ENCODE data around the gene NHLRC4. TPM values are rescaled to one million over a fixed set of nuclear protein-coding genes. Genes with fewer than 3 reads are reported as not detected.

The NHLRC4 gene
- total RNA-seq, 1 donor from 2014 or later = 2.7 TPM

- ATAC-seq (peak; percentile 35 to 50), DNase-seq (peak; percentile 72)
- H3K27me3 ChIP-seq (ENCODE audit: low read depth) = no peaks in the 10 kb centered on the region
- H3K27ac ChIP-seq = peak overlapping the region; percentile 89
- peaks cover 20% of the 10 kb centered on the region for H3K4me1 ChIP-seq
- TF ChIP-seq, protein P1, sequence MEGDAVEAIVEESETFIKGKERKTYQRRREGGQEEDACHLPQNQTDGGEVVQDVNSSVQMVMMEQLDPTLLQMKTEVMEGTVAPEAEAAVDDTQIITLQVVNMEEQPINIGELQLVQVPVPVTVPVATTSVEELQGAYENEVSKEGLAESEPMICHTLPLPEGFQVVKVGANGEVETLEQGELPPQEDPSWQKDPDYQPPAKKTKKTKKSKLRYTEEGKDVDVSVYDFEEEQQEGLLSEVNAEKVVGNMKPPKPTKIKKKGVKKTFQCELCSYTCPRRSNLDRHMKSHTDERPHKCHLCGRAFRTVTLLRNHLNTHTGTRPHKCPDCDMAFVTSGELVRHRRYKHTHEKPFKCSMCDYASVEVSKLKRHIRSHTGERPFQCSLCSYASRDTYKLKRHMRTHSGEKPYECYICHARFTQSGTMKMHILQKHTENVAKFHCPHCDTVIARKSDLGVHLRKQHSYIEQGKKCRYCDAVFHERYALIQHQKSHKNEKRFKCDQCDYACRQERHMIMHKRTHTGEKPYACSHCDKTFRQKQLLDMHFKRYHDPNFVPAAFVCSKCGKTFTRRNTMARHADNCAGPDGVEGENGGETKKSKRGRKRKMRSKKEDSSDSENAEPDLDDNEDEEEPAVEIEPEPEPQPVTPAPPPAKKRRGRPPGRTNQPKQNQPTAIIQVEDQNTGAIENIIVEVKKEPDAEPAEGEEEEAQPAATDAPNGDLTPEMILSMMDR (IDR thresholded peaks at IDR 0.05) = no peak
- no peaks in the 10 kb centered on the region for H3K9me3 ChIP-seq
- no peaks in the 10 kb centered on the region for H3K36me3 ChIP-seq
- peak overlapping the region; percentile 35 for H3K4me3 ChIP-seq
- intact Hi-C loops (cut with DNase I) = no loop called here
Observed at GRCh38 chr16:617855-618254, 51.0 kb downstream of the NHLRC4 start.

Small RNAs within 50 kb of the gene (microRNA-seq; reads per million reads assigned to microRNA genes)
- 1.5 reads per million for gene MIR3176 (ENCODE audit: borderline number of aligned reads)
- gene MIR5587 (ENCODE audit: borderline number of aligned reads) = not detected

Other genes with a start within 250 kb of the NHLRC4 start
- gene AXIN1, start 214.3 kb upstream of the NHLRC4 start, total RNA-seq = 22.4 TPM
- gene MRPL28, start 196.5 kb upstream of the NHLRC4 start, total RNA-seq = 43.4 TPM
- 55.8 TPM for gene PGAP6, start 185.0 kb upstream of the NHLRC4 start, total RNA-seq
- gene NME4, start 169.8 kb upstream of the NHLRC4 start, total RNA-seq = 42.3 TPM
- gene DECR2, start 165.1 kb upstream of the NHLRC4 start, total RNA-seq = 10.1 TPM
- gene RAB11FIP3, start 141.4 kb upstream of the NHLRC4 start, total RNA-seq = 32.2 TPM
- 44.3 TPM for gene CAPN15, start 39.3 kb upstream of the NHLRC4 start, total RNA-seq
- not detected for gene PRR35, start 6.6 kb upstream of the NHLRC4 start, total RNA-seq
- 68.9 TPM for gene PIGQ, start 3.0 kb downstream of the NHLRC4 start, total RNA-seq
- 40.1 TPM for gene RAB40C, start 23.1 kb downstream of the NHLRC4 start, total RNA-seq
- 1.2 TPM for gene WFIKKN1, start 64.0 kb downstream of the NHLRC4 start, total RNA-seq
- gene METTL26, start 69.3 kb downstream of the NHLRC4 start, total RNA-seq = 63.1 TPM
- 47.7 TPM for gene MCRIP2, start 74.8 kb downstream of the NHLRC4 start, total RNA-seq
- gene WDR90, start 82.4 kb downstream of the NHLRC4 start, total RNA-seq = 31.4 TPM
- gene RHOT2, start 101.1 kb downstream of the NHLRC4 start, total RNA-seq = 81.6 TPM
- 2.0 TPM for gene RHBDL1, start 108.7 kb downstream of the NHLRC4 start, total RNA-seq
- gene STUB1, start 113.4 kb downstream of the NHLRC4 start, total RNA-seq = 86.0 TPM
- 43.2 TPM for gene JMJD8, start 117.3 kb downstream of the NHLRC4 start, total RNA-seq
- gene WDR24, start 123.4 kb downstream of the NHLRC4 start, total RNA-seq = 13.1 TPM
- gene FBXL16, start 138.8 kb downstream of the NHLRC4 start, total RNA-seq = 11.0 TPM
- gene METRN, start 148.1 kb downstream of the NHLRC4 start, total RNA-seq = 35.9 TPM
- gene ANTKMT, start 154.1 kb downstream of the NHLRC4 start, total RNA-seq = 36.5 TPM
- 26.1 TPM for gene CCDC78, start 159.4 kb downstream of the NHLRC4 start, total RNA-seq
- gene HAGHL, start 160.1 kb downstream of the NHLRC4 start, total RNA-seq = 15.6 TPM
- 24.3 TPM for gene CIAO3, start 174.0 kb downstream of the NHLRC4 start, total RNA-seq
- gene MSLN, start 193.7 kb downstream of the NHLRC4 start, total RNA-seq = 42.6 TPM
- 16.3 TPM for gene RPUSD1, start 221.4 kb downstream of the NHLRC4 start, total RNA-seq
- 11.3 TPM for gene CHTF18, start 221.6 kb downstream of the NHLRC4 start, total RNA-seq
- gene GNG13, start 233.7 kb downstream of the NHLRC4 start, total RNA-seq = not detected